HL-60/S4 treated with phorbol 12-myristate 13-acetate at 8.2 ng/mL for 4 days and 3 days (cell line): ENCODE results near the gene UPP2.

Source experiments
- in situ Hi-C: fragments of 300-500 bp; cut with MboI; formaldehyde crosslinking; loops from 2 replicates; pipeline ENCODE4 v1.15.0; 2022; ENCODE audit warnings: low sequenced_read_pairs

Gene UPP2

GRCh38 chr2:158103411-158104012, 1.8 kb downstream of the UPP2 start:
- in situ Hi-C loops = no loop called here

- in situ Hi-C loops = no loop called here
Observed at GRCh38 chr2:158104903-158105302, 3.2 kb downstream of the UPP2 start.

DNA sequence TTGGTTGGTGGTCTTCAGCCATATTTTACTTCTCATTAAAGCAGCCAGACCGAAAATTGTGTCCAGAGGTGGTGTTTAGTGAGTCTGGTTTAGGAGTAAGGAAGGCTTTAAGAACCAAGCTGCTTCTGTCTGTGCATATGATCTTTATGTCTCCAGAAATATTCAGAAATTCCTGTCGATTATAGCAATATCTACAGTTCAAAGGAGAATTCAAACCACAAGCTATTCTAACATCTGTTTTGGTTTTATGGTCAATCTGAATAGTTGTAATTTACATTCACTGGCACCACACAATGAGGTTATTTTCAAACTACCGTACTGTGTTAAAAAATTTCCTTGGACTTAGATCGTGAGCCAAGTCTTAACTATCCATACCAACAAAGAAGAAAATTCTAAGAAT, 11.3 kb downstream of the UPP2 start:
- in situ Hi-C loops = no loop called here

DNA sequence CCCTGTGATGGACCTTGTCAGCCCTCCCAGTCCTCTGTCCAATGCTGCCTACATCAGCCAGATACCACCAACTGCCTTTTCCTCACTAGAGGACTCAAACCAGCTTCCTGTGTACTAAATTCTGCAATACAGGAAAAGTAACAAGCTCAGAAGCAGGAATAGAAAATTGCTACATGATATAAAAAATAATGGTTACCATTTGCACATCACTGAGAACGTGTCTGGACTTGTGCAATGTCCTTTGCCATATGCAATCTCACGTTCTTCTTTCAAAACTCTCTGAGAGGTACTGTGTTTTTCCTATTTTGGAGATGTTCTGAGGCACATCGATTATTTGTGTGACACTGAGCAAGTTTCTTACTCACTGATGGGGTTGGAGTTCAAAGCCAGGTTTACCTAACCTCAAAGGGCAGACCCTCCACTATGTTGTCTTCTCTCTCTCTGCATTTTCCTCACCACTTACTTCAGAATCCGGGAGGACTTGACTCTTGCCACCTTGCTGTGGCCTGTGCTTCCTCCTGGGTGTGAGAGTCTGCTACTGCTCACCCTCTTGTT, 12.1 kb downstream of the UPP2 start:
- in situ Hi-C loops = no loop called here

DNA sequence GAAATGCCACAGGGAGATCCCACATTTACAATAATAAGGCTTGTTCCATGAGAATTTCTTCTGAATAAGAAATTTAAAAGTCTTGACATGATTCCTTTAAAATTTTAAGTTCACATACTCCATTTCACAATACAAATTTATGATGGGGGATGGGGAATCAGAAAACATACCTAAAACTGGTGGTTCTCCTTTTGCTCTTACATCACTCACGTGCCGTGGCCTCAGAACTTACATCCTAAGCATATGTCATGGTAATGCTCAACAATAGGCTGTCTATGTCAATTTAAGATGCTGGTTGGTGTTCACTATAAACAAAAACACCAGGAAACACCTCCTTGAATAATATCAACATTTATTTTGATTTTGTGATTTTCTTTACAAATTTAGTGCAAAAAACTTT, 12.8 kb downstream of the UPP2 start:
- in situ Hi-C loops = no loop called here

- in situ Hi-C loops = no loop called here
Observed at GRCh38 chr2:158115202-158115767, 13.6 kb downstream of the UPP2 start.

DNA sequence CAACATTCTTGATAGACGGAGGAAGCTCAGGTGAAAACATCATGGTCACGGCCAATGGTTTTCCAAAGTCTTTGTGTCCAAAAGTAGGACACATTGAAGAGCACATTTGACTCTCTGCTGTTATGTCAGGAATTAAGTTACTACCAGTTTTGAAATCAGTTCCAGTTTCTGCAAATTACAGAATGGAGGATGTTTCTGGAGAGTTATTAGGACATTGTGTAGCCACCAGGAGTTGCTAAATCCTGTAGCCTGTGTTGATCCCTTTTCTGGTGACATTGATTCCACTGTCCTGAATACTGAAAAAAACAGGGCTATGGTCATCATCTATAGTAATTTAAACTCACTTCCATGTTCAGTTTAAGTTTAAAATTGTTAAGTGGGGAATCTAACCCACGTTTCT, 15.3 kb downstream of the UPP2 start:
- in situ Hi-C loops = no loop called here

- in situ Hi-C loops = no loop called here
Observed at GRCh38 chr2:158120102-158120501, 18.4 kb downstream of the UPP2 start.

DNA sequence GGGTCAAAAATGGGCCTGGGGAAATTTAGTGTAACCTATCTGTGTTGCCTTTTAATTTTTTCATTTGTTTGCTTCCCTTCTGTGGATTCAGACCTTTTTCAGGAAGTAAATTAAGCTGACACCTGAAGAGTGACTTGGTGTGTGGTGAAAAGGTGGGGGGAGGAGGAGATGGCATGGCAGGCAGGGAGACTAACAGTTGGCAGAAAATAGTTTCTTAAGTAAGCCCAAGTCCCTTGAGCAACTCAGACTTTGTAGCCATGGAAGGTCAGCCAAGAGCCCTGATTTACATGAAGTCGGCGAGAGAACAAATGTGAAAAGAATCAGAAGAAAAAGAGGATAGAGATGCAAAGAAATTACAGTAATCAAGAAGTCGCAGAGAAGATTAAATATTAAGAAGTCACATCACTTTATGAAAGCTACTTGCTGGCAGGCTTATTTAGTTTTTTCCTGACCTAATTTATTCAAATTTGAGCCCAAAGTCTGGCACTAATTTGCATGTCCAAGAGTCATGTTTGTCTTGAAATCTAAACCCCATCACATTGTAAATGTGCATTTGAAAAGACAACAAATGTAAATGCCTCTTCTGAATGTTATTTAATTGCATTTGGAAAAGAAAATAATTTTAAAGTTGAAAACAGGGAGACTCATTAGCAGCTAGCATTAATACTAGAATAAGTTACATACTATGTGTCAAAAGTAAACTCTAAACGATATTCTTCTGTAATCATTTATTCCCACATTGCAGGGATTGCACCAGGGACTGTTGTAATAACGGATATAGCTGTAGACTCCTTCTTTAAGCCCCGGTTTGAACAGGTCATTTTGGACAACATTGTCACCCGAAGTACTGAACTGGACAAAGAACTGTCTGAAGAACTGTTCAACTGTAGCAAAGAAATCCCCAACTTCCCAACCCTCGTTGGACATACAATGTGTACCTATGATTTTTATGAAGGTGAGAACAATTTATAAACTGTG, 19.3 kb downstream of the UPP2 start:
- in situ Hi-C loops = no loop called here

DNA sequence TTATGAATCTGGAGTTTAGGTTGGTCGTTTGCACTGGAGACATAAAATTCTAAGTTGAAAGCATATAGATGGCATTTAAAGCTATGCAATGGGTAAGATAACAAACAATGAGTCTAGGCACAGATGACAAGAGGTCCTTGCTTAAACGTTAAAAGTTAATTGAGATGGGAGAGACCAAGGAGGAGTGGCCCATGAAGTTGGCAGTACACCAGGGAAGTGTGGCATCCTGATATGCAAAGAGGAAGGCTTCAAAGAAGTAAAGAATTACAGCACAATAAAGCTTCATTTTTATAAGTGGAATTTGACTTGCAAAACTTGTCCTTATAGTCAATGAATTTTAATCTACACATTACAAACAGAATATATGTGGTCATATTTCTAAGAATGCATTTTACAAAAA, 23.2 kb downstream of the UPP2 start:
- in situ Hi-C loops = no loop called here

- in situ Hi-C loops = no loop called here
Observed at GRCh38 chr2:158125756-158126498, 24.3 kb downstream of the UPP2 start.

DNA sequence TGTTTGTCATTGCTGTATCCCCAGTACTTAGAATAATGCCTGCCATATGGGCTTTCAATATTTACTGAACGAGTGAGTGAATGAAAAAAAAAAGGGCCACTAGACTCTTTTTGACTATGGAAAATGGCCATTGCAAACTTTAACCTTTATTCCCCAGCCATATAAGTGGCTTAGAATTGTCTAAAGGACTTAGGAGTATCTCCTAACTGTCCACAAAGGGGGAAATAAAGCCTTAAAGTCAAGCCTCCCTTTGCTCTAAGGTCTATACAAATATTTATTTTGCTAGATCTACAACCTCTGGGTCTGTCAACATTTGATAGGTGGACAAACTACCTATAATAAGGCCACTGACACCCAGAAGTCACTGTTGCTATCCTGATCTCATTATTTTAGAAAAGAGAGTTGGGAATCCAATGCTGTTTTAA, 25.7 kb downstream of the UPP2 start:
- in situ Hi-C loops = no loop called here

DNA sequence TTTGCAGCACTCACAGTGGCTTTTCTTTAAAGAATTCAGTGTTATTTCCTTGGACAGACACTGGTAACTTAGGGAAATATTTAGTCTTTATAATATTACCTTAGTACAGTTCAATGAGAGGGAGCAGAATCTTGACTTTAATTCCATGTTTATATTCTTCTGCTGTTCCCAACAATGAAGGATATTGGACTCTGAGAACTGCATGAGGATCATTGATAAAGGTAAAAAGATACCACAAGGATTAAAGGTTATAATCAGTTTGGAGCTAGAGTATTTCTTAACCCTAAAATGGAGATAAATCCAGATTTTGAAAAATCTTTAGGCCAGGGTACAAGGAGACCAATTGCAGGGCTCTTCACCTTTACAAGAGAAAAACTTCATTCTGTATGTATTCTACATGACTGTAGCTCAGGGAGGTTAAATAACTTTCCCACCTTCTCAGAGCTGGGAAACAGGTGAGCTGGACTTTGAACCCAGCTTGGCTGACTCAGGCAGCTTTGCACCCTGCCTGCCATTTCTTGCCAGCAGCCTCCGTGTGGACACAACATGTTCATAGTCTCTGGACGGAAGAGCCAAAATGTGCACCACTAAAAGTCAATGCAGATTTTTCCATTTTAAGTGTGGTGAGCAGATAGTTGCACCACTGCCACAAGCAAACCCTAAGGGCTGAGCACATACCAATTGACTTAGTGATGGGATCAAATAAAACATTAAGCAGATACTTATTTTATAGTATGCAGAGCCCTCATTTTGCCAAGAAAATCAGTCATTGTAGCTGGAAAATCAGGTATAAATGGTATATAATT, 26.7 kb downstream of the UPP2 start:
- in situ Hi-C loops = no loop called here

DNA sequence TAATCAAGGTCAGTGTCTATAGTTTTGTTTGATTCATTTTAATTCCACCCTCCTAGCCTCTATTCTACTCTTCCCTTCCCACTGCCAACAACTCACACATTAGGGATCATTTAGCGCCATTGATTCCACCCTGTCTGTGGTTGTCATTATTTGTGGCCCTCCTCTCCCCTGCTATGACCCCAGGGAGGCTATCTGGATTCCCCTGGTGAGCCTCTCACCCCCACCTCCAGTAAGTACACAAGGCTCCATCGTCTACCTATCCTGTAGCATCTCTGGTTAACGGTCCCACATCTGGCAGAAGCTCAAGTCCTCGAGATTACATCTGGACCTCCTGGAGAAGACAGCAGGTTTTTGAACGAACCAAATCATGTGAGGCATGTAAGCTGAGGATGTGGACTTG, 27.4 kb downstream of the UPP2 start:
- in situ Hi-C loops = no loop called here

DNA sequence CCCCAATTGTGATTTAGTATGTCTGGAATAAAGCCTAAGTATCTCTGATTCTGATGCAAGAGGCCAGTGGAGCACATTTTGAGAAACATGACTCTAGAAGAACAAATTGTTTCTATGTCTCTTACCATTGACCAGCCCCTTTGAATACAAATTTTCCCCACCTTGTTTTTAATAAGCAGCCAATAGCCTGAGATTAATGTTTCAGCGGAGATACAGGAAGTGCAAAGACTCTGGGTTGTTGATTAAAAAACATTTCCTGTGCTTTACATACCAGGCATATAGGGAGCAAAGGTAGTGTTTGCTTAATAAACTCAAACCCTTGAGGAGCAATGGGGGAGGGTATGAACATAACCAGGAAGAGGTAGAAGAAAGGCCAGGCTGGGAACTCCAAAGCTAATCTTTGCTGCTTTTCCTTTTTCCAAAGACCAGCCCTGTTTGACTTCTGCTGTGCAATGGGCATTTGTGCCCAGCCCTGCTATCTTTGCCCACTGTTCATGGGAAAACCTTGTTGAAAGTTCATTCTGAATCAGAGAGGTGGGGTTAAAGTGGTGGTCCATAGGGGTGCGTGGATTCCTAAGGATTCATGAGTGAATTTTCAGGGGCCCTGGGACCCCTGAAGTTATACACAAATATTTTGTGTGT, 29.3 kb downstream of the UPP2 start:
- in situ Hi-C loops = no loop called here

DNA sequence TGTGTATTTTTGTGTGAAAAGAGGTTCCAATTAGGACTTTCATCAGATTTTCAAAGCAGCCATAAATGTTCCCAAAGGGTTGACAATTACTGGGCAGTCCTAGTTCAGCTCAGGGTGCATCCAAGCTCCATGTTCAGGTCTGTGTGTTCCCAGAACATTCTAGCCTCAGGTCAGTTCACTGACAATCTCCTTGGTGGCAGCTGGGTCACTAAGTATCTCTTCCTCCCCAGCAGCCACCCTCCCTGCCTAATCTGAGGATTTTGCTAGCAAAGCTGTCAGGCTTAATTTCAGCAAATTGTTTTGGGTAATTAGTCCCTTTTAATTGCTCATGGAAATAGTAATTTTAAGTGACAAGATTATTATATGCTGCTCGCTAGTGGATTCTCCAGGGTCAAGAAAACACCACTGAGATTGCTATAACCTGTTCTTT, 29.8 kb downstream of the UPP2 start:
- in situ Hi-C loops = no loop called here

- in situ Hi-C loops = no loop called here
Observed at GRCh38 chr2:158131919-158132566, 30.4 kb downstream of the UPP2 start.

DNA sequence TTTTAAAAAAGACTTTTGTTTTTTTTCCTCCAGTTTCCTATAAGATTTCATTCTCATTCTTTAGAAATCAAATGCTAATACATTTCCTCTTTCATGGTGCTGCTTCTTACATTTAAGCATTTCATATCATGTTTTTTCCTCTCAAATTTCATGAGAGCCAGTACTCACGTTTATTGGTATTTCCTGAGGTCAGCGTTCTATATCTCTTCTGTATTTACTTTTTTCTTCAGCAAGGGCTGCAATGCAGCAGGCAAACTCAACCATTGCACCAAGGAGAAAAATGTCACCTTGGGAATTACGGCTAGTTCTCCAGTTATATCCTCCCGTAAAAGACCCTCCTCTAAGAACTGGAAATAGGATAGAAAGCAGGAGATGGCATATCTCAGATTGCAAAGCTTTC, 32.4 kb downstream of the UPP2 start:
- in situ Hi-C loops = no loop called here

GRCh38 chr2:158134655-158135054, 33.0 kb downstream of the UPP2 start:
- in situ Hi-C loops = no loop called here
